Uterus (tissue), 4 donors: ENCODE data around the gene ANKRD65. TPM values are rescaled to one million over a fixed set of nuclear protein-coding genes. Genes with fewer than 3 reads are reported as not detected.
A peak's percentile ranks its signal among the peaks of the same experiment; 100 is the strongest.

Experiments used
- DNase-seq, 2 donors: peaks; one replicate each; pipeline ENCODE4 v3.0.0-alpha.2; 2019 to 2020
- H3K27ac ChIP-seq, 2 donors: fragments of 200-600 bp; sonication (generic); 1 replicate in 1 of 2; 2 replicates in 1 of 2; pipeline ENCODE4 v1.5.1; 2016 to 2018
- H3K27me3 ChIP-seq, 2 donors: fragments of 200-600 bp; sonication (generic); one replicate each; pipeline ENCODE4 v1.5.1; 2018 to 2019; ENCODE audit warnings: control low read depth in 1 of 2
- H3K36me3 ChIP-seq, 2 donors: fragments of 200-600 bp; sonication (generic); one replicate each; pipeline ENCODE4 v1.5.1; 2019; ENCODE audit warnings: control low read depth in 1 of 2
- H3K4me1 ChIP-seq, 2 donors: fragments of 200-600 bp; sonication (generic); one replicate each; pipeline ENCODE4 v1.5.1; 2018 to 2019; ENCODE audit warnings: control low read depth in 1 of 2
- H3K4me3 ChIP-seq, 2 donors: fragments of 200-600 bp; sonication (generic); 1 replicate in 1 of 2; 2 replicates in 1 of 2; pipeline ENCODE4 v1.5.1; 2018 to 2019; ENCODE audit warnings: mild to moderate bottlenecking in 1 of 2
- H3K9me3 ChIP-seq, 2 donors: fragments of 200-600 bp; sonication (generic); one replicate each; pipeline ENCODE4 v1.5.1; 2019; ENCODE audit warnings: control low read depth in 1 of 2
- CTCF ChIP-seq, 4 experiments: fragments of 200-600 bp in 2 of 4; fragments of 450-650 bp in 2 of 4; sonication (generic) in 2 of 4; IDR thresholded peaks; one replicate each; pipeline ENCODE4 v1.5.1; 2016 to 2019; ENCODE audit warnings: antibody characterized with exemption in 4 of 4, mild to moderate bottlenecking in 2 of 4, moderate library complexity in 1 of 4
- POLR2A ChIP-seq, 2 donors: fragments of 450-650 bp; IDR thresholded peaks; one replicate each; pipeline ENCODE4 v1.6.1; 2016; ENCODE audit warnings: antibody characterized with exemption in 2 of 2, mild to moderate bottlenecking in 1 of 2, moderate library complexity in 1 of 2
- intact Hi-C: fragments of 100-400 bp; cut with DNase I; formaldehyde crosslinking; loops from one replicate; pipeline ENCODE4 v1.15.1; 2023; ENCODE audit warnings: low total_unique reads
- total RNA-seq, 4 donors: library from RNA; depleted of rRNA in 3 of 4; stranded (reverse); fragments of >200 nt in 3 of 4; gene quantifications; one replicate each; pipeline versions ENCODE4 v1.1.0 to v1.2.4, GENCODE V29; 2014 to 2023
- donor health status: DM: yes; HTN: yes; CAD: no.

ANKRD65 gene
- total RNA-seq, 4 donors from 2014 or later, result 1.3 to 20.0 (median 6.7) TPM

DNA sequence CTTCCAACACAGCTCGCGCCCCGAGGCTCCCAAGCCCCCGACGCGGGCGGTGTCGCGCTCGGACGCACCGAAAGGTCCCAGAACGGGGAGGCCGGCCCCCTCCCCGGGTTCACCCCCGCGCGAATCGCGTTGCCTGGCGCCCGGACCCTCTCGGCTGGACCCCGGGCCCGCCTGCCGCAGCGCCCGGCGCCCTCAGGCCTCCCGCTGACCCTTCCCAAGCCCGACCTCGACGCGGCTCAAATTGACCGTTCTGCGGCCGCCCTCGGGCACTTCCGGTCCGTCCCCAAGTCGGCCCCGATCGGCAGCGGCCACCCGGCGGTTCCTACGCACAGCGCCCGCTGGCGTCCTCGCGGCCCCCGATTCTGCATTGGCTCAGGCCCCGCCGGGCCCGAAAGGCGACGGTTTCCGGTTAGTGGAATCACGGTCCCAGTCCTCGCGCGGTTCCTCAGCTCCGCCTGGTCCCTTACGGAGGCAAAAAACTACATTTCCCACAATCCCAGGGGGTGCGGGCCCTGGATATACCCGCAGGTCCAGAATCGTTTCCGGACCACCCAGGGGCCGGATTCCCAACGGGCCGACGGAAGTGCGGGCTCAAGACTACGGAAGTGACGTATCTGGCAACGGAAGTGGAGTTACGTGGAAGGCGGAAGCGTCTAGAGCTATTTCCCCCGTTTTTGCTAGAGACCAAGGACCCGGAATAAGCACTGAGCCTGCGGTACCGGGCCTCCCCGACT is 46.0 kb downstream of the ANKRD65 start, which contains the start of gene AURKAIP1:
AURKAIP1 (minus strand) TSS at position 279 of the 734 bp plus-strand sequence. CDS start 451 bp downstream, outside the sequence.
- Histone ChIP-seq H3K27ac (peak within 1 kb of the TSS; percentile 90 to 93), H3K4me3 (peak within 1 kb of the TSS; percentile 82 to 89), H3K9me3 (no peaks in the 10 kb centered on the region), H3K4me1 (peaks cover 0 to 17% of the 10 kb centered on the region in 2 donors), H3K36me3 (no peaks in the 10 kb centered on the region), H3K27me3 (no peaks in the 10 kb centered on the region)
- TF ChIP-seq POLR2A (IDR thresholded peaks at IDR 0.05) (peak; percentile 47 to 63), CTCF (IDR thresholded peaks at IDR 0.05) (peak; percentile 16 to 65 (median 40))
- peak; percentile 98 to 99 for DNase-seq
- intact Hi-C loops, result no loop called here

DNA sequence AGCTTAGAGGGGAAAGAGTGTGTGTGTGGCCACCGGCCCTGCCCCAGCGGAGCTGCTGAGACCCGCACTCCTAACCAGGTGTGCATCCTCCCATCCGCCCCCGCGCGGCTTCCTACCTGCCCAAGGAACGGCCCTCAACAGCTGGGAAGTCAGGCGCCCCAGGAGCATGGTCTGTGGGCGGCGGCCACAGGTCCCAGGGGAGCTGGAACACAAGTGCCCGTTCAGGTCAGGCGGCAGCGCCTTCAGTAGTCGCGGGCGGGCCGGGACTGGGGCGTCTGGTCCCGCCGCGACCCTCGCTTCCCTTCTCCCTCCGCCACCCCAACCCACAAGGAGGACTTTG is 46.5 kb downstream of the ANKRD65 start:
- Histone ChIP-seq H3K4me3 (peak overlapping the region; percentile 82 to 89), H3K36me3 (no peaks in the 10 kb centered on the region), H3K27me3 (no peaks in the 10 kb centered on the region), H3K9me3 (no peaks in the 10 kb centered on the region), H3K4me1 (peaks cover 0 to 17% of the 10 kb centered on the region in 2 donors), H3K27ac (peak overlapping the region; percentile 90 to 93)
- intact Hi-C loops, result no loop called here
- no peak for DNase-seq
- TF ChIP-seq POLR2A (IDR thresholded peaks at IDR 0.05) (no peak), CTCF (IDR thresholded peaks at IDR 0.05) (no peak)

GRCh38 chr1:1373815-1374588 is 47.1 kb downstream of the ANKRD65 start:
- Histone ChIP-seq H3K9me3 (no peaks in the 10 kb centered on the region), H3K4me3 (peak overlapping the region; percentile 82 to 89), H3K4me1 (peaks cover 0 to 17% of the 10 kb centered on the region in 2 donors), H3K27ac (peak overlapping the region; percentile 90 to 93), H3K27me3 (no peaks in the 10 kb centered on the region), H3K36me3 (no peaks in the 10 kb centered on the region)
- TF ChIP-seq CTCF (IDR thresholded peaks at IDR 0.05) (no peak), POLR2A (IDR thresholded peaks at IDR 0.05) (no peak)
- peak in 1 of 2 donors; percentile 30 for DNase-seq
- intact Hi-C loops, result no loop called here

- intact Hi-C loops, result no loop called here
- H3K36me3 ChIP-seq, result no peaks in the 10 kb centered on the region
- no peak overlapping the region for H3K4me3 ChIP-seq
- no peaks in the 10 kb centered on the region for H3K9me3 ChIP-seq
- TF ChIP-seq POLR2A (IDR thresholded peaks at IDR 0.05) (no peak), CTCF (IDR thresholded peaks at IDR 0.05) (no peak)
- no peaks in the 10 kb centered on the region for H3K27me3 ChIP-seq
- no peak overlapping the region for H3K27ac ChIP-seq
- peaks cover 0 to 17% of the 10 kb centered on the region in 2 donors for H3K4me1 ChIP-seq
- DNase-seq, result no peak
Measured at GRCh38 chr1:1373051-1373814, 47.8 kb downstream of the ANKRD65 start.
